ENCODE results near the gene GREB1L.

GRCh38 chr18:21509062-21509461 is 267.0 kb downstream of the GREB1L start:
- TF ChIP-seq CTCF (IDR thresholded peaks at IDR 0.05; ENCODE audit: low read length) (no peak), EZH2 (IDR thresholded peaks at IDR 0.05; ENCODE audit: borderline replicate concordance, low read length) (no peak)
